Body of pancreas (tissue), 4 donors: ENCODE results near the gene TCEA2.

Experiments
- CTCF ChIP-seq, 7 experiments: fragments of 450-650 bp in 4 of 7; fragments of 200-600 bp in 3 of 7; sonication (generic) in 3 of 7; IDR thresholded peaks; one replicate each; pipeline ENCODE4 v1.5.1; 2016 to 2019; ENCODE audit warnings: antibody characterized with exemption in 7 of 7
- POLR2A ChIP-seq, 3 donors: fragments of 450-650 bp; IDR thresholded peaks; one replicate each; pipeline ENCODE4 v1.6.1; 2016; ENCODE audit warnings: antibody characterized with exemption in 3 of 3, mild to moderate bottlenecking in 2 of 3

- TF ChIP-seq POLR2A (IDR thresholded peaks at IDR 0.05) (no peak), CTCF (IDR thresholded peaks at IDR 0.05) (no peak)
Observed at GRCh38 chr20:64113444-64113775, 50.4 kb downstream of the TCEA2 start.
